ENCODE results near the gene ERFE.
"Not testable (repeated sequence)": the region's sequence is repeated elsewhere in the genome, so short reads cannot be mapped to it uniquely, and the experiment has no call there.

Gene ERFE

GRCh38 chr2:238158509-238159070, at the start of gene ERFE:
TSS of gene ERFE (plus strand) at chr2:238158970. CDS start at chr2:238159008, 38 bp downstream.
- peak; percentile 28 to 46 for DNase-seq

DNA sequence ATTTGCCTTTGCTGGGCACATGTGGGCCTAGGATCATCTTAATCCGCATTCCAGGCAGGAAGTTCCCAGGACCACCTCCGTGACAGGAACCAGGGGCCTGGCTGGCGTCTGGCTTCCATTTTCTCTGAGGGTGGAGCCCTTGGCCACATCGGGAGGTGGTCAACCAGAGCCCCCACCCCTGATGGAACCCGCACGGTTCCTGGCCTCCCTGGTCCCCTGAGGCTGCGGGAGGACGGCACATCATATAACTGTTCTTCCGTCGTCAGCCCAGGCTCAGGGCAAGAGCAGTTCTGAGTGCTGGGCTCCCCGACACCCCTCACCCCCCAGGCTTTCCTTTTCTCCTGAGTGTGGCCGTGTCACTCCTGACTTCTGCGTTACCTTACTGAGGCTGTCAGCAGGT, 45.2 kb upstream of the ERFE start:
- no peak for DNase-seq

DNA sequence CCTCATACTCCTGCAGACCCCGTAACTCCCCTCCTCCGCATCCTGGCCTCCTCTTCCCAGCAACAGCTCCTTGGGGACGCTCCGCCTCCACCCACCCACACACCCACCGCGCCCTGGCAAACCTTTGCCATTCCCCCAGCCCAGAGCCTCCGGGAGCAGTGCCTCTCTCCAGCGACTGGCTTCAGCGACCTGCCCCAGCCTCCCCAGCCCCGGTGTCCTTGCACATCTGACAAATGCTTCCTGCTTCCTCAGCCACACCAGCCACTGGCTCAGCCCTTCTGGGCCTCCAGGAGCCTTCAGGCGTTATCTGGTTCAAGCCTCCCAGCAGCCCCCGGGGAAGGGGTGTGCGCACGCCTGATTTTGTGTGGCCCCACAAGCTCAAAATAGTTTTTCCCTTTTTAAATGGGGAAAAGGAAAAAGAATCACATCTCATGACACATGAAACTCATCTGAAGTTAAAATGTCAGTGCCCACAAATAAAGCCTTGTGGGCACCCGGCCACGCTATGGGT, 44.4 kb upstream of the ERFE start:
- DNase-seq, result no peak

GRCh38 chr2:238114851-238115660, 43.7 kb upstream of the ERFE start:
- DNase-seq, result no peak

GRCh38 chr2:238115709-238116108, 43.1 kb upstream of the ERFE start:
- DNase-seq, result not testable (repeated sequence)

- DNase-seq, result no peak
Observed at GRCh38 chr2:238116298-238117198, 42.2 kb upstream of the ERFE start.

- no peak for DNase-seq
Observed at GRCh38 chr2:238117199-238118154, 41.3 kb upstream of the ERFE start.

- DNase-seq, result no peak
Observed at GRCh38 chr2:238119756-238120462, 38.9 kb upstream of the ERFE start.

DNA sequence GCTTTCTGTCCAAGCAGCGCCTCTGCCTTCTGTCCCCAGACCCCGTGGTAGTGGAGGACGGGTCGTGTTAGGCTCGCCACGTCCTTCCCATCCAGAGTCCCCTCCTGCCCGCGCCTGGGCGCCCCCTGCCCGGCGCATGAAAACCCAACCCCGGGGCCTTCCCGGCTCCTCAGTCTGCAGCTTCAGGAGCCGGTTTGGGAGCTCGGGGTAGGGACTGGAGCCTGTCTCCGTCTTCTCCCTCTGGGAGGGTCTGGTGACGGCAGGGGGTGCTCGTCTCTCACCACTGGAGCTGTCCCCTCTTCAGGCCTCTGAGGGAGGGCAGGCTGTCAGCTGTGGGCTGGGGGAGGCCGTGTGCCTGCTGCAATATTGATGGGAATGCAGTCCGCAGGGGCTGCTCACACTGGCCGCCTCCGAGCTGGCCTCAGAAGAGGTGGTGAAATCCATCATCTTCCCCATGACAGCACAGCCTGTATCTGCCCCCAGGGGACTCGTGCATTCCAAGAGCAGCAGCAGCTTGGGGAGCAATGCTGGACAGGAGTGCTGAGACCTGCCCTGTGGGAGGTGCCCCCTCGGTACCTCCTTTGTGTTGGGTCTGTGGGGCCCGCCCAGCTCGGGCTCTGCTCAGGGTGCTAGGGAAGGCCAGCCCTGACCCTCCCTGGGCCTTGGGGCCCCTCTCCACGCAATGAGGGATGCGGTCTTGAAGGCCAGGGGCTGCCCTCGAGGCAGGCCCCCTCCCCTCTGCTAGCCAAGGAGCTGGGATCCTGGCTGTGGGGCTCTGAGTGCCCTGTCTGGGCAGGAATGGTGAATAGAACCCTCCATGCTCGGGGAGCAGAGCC, 38.1 kb upstream of the ERFE start:
- DNase-seq, result no peak

DNA sequence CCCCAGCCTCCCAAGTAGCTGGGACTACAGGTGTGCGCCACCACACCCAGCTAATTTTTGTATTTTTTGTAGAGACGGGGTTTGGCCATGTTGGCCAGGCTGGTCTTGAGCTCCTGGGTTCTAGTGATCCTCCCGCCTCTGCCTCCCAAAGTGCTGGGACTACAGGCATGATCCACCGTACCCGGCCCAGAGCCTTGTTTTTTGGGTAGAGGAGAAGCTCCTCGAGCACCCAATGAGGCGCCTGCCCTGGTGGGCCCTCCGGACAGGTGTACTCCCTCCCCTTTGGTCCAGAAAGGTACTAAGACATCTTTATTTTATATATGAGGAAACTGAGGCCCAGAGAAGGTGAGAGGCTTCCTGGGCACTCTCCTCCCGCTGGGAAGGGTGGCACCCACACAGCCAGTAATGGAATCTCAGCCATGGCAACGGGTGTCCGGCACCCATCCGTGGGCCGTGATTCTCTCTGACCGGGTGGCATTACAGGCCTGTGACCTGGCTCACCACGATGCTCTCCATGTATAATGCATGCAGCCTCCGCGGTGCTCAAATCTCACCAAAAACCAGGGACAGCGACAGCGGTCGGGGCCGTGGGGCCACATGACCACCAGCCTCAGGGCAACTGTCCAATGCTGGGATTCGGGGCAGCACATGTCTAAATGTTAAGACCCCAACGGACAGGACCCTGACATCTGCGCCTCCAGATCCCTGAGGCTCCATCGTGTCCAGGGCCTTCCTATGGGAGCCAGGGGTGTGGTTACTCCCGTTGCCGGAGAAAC, 37.1 kb upstream of the ERFE start:
- no peak for DNase-seq

DNA sequence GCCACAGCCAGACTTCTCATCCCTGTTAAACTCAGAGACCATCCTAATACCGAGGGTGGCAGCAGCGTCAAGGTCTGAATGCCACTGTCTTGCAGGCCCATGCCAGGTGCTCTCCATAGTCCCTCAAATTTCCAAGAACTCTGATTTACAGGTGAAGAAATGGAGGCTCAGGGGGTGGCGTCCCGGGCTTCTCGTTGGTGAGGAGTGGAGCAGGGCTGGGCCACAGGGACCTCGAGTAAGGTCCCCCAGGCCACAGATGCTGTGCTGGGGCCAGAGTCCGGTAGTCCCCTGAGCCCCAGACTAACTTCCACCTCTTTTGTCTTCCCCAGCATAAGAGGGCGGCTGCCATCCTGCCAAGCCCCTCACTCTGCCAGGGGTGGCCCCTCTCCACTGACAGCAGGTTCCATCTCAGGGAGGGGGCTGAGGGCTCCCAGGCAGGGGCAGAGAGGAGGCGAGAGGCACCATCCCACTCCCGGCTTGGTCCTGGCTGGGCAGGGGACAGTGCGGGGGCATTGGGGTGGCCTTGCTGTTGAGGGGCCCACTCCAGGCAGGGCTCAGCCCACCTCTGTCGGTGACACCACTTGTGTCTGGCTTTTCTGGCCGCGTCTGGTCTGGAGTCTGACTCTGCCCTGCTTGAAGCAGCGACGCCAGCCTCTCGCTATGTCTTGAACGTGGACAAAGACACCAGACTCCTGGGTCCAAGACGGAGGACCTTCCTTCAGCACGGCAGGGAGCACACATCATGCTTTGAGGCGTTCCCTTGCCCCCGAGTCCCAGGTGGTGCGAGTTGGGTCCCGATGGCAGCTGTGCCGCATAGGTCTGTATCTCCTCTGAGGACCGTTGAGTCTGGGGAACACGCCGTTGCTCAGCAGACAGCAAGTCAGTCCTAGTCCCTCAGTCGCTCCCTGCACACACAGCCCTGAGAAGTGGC, 36.2 kb upstream of the ERFE start:
- no peak for DNase-seq

DNA sequence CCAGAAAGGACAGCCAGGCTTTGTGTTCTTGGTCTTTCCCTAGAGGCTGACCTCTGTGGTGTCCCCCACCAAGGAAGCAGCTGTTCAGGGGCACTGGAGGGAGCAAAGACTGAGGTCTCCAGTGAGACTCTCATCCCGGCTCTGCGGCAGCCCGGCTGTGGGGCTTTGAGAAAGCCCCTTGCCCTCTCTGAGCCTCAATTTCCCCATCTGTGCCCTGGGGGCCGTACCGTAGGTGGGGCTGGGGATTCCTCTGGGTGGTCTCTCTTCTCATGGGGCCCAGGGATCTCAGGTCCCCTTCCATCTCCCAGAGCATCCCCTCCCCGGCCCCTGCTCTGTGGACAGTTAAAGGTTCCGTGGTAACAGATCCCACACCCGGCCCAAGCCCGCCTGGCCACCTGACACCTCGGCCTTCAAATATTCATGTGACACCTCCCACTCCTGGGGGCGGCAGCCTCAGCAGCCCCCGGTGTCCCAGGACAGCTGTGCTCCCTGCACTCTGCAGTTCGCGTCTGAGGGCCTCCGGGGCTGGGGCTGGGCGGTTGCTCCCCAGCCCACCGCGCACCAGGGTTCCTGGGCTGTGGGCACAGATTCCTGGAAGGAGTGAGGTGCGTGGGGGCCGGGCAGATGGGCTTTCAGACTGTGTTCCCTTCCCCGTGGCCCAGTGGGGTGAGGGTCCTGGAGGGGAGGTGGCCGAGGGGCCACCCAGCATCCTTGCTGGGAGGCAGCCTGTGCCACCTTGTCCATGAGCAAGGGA, 35.4 kb upstream of the ERFE start:
- DNase-seq, result no peak

- no peak for DNase-seq
Observed at GRCh38 chr2:238123991-238124470, 34.7 kb upstream of the ERFE start.

DNA sequence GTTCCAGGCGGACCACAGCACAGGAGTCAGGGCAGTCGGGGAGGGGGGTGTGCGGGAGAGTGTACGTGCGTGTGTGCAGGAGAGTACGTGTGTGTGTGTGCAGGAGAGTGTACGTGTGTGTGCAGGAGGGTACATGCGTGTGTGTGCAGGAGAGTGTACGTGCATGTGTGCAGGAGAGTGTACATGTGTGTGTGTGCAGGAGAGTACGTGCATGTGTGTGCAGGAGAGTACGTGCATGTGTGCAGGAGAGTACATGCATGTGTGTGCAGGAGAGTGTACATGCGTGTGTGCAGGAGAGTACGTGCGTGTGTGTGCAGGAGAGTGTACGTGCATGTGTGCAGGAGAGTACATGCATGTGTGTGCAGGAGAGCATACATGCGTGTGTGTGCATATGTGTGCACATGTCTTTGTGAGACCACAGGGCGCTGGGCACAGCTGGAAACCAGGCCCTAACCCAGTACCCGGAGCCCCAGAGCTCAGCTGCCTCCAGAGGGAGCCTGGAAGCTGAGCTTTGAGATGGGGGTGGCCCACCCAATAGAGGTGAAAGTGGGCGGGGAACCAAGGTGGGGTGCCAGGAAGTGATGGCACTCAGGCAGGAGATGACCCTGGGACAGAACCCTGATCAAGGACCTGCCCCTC, 34.2 kb upstream of the ERFE start:
- no peak for DNase-seq

DNA sequence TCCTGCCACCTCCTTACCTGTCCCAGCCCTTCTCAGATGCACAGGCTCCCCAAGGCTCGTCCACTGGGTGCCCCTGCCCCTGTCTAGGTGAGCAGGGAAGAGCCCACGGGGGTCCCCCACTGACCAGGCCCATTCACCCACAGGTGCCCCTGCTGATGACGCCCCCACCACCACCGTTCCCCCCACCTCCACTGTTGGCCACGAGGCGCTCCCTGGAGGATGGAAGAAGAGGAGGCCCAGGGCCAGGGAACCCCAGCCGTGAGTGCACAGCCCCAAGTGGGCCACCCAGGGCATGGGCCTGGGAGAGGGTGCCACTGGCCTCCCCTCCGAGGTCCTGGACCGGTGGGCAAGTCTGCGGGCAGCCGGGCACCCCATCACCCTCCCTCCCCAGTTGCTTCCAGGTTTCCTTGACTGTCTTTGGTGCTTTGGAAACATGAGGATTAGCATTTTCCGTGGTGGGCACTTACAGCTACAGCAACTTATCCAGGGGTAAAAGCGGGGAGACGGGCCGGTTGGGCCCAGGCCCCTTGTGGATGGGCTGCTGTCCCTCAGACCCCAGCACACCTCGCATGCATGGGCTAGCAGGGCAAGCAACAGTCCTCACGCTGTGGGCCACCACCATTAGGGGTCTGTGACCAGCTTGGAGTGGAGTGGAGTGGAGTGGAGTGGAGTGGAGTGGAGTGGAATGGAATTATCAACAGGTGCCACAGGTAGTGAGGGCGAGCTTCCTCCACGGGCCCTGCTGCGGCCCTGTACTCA, 33.5 kb upstream of the ERFE start:
- no peak for DNase-seq

- DNase-seq, result no peak
Observed at GRCh38 chr2:238126338-238126737, 32.4 kb upstream of the ERFE start.

All from CD4-positive, alpha-beta T cell treated with Interferon alpha-2 for 1 hour (primary cell).